ENCODE measurements around the gene CREG1. TPM values are rescaled to one million over a fixed set of nuclear protein-coding genes. Genes with fewer than 3 reads are reported as not detected.

Gene CREG1
- total and polyA plus RNA-seq, 2 of the 8 experiments (the other 6 are each of a cell fraction or from before 2014, with no cell fraction given) = 29.8 to 30.1 TPM

DNA sequence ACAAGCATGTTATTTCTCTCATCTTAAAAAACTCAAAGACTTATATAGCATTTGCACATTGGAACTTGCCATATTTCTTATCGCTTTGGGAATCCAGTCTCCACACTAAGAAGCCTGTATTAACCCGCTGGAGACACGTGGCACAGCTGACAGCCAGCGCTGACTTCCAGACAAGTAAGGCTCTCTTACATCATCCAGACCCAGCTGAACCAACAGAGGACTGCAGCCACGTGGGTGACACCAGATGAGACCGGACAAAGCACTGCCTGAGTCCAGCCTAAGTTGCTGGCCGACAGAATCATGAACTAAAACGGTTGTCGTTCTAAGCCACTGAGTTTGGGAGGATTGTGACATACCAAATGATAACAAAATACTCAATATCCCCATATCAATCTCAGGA, 28.9 kb downstream of the CREG1 start:
- Histone ChIP-seq H3K9me3 (ENCODE audit: insufficient read depth in 2 of 2, low read depth in 1 of 2, low read length in 1 of 2) (no peaks in the 10 kb centered on the region), H4K20me1 (replicated peaks in 1 of 2; ENCODE audit: control insufficient read depth in 1 of 2, insufficient read depth in 2 of 2, low read length in 2 of 2) (no peaks in the 10 kb centered on the region), H3K4me1 (replicated peaks in 1 of 4; ENCODE audit: control insufficient read depth in 3 of 4, insufficient read depth in 4 of 4, low read length in 3 of 4) (no peaks in the 10 kb centered on the region), H3K79me1 (ENCODE audit: low read depth, low read length) (no peaks in the 10 kb centered on the region), H3K23ac (ENCODE audit: insufficient read length) (no peak overlapping the region), H3K14ac (ENCODE audit: insufficient read length) (no peak overlapping the region), H2BK120ac (replicated peaks; ENCODE audit: low read depth, low read length) (no peak overlapping the region), H2BK15ac (ENCODE audit: low read length) (no peak overlapping the region), H2BK12ac (ENCODE audit: low read depth, low read length) (no peak overlapping the region), H3K27me3 (replicated peaks in 1 of 4; ENCODE audit: control insufficient read depth in 3 of 4, extremely low read depth in 1 of 4, insufficient read depth in 3 of 4, low read length in 3 of 4) (0 out of 7 replicates have a peak, but pooled peaks cover 0 to 3% (median 0%) of the 10 kb centered on the region in 4 experiments), H2AFZ (ENCODE audit: low read length) (no peak overlapping the region; the same call in 1 of the 2 replicates), H3K4me3 (ENCODE audit: extremely low read depth in 1 of 4, insufficient read depth in 2 of 4, low read depth in 3 of 4, low read length in 4 of 4) (no peak overlapping the region), H2BK20ac (ENCODE audit: low read length) (no peak overlapping the region), H3K4ac (replicated peaks; ENCODE audit: insufficient read length, low read depth, low read length) (no peak overlapping the region), H4K8ac (ENCODE audit: extremely low read depth, insufficient read depth, low read length) (no peak overlapping the region), H4K91ac (replicated peaks; ENCODE audit: insufficient read length, low read length) (no peak overlapping the region), H3K56ac (replicated peaks; ENCODE audit: insufficient read length, low read depth, low read length) (no peak overlapping the region), H3K23me2 (ENCODE audit: low read depth, low read length) (no peaks in the 10 kb centered on the region), H3K36me3 (ENCODE audit: control insufficient read depth in 2 of 4, insufficient read depth in 4 of 4, low read length in 3 of 4) (no peaks in the 10 kb centered on the region), H3K79me2 (ENCODE audit: control insufficient read depth in 1 of 2, insufficient read depth in 2 of 2, low read length in 2 of 2) (no peaks in the 10 kb centered on the region), H2AK5ac (ENCODE audit: low read depth, low read length) (no peak overlapping the region), H3K9ac (replicated peaks in 1 of 4; ENCODE audit: extremely low read depth in 1 of 4, low read depth in 3 of 4, low read length in 3 of 4) (no peak overlapping the region), H3K4me2 (ENCODE audit: insufficient read depth in 1 of 2, low read depth in 2 of 2, low read length in 2 of 2) (no peak overlapping the region), H3K18ac (ENCODE audit: extremely low read depth, low read length) (no peak overlapping the region), H3K27ac (ENCODE audit: low read depth, low read length) (no peak overlapping the region), H4K5ac (ENCODE audit: insufficient read length, low read depth, low read length) (no peak overlapping the region), H2BK5ac (ENCODE audit: low read depth, low read length) (no peak overlapping the region)
- POLR2A ChIA-PET (ENCODE audit: partially characterized antibody) = interaction anchor here (1.0 kb wide), 1 partner anchor 29 kb away, joined by 3 read pairs; the partner anchor contains the start of gene CREG1
- no peak for FAIRE-seq
- TF ChIP-seq SP1 (IDR thresholded peaks at IDR 0.05; ENCODE audit: low read depth, low read length) = no peak
- TF ChIP-seq NANOG (IDR thresholded peaks at IDR 0.05; ENCODE audit: insufficient read depth, low read depth, low read length, poor library complexity, severe bottlenecking) = no peak
- TF ChIP-seq NRF1 (IDR thresholded peaks at IDR 0.05; ENCODE audit: low read depth, low read length) = no peak
- TF ChIP-seq RFX5 (IDR thresholded peaks at IDR 0.05; ENCODE audit: borderline replicate concordance, low read depth, low read length) = no peak
- TF ChIP-seq SAP30 (IDR thresholded peaks at IDR 0.05; ENCODE audit: insufficient read depth, insufficient replicate concordance, low read length) = no peak
- WGBS, 2 experiments (ENCODE audit: extremely low coverage in 1 of 2, insufficient coverage in 1 of 2, insufficient read length in 1 of 2, insufficient replicate concordance in 2 of 2, low coverage in 1 of 2, low lambda C conversion rate in 2 of 2, missing lambda C conversion rate in 1 of 2) = 82% methylated on average over 9 of the region's 9 CpGs; no CpG with 5 or more reads in 1 of the 2 experiments
- no peak for DNase-seq (ENCODE audit: low read depth in 1 of 2, low spot score in 2 of 2)
- CTCF ChIA-PET (ENCODE audit: partially characterized antibody) = interaction anchor here (0.6 to 2.1 kb wide), 9 partner anchors 9 to 123 kb away, joined by 3 to 6 read pairs (median 4); no protein-coding TSS in a partner anchor

All from H1 (cell line).